IMR-90 (cell line): ENCODE data around the gene AMD1. TPM values are rescaled to one million over a fixed set of nuclear protein-coding genes. Genes with fewer than 3 reads are reported as not detected.

Experiments
- ATAC-seq: fragments of 200-7000 bp; cut with Tn5 transposase; 2 replicates; pipeline ENCODE4 v1.9.1; 2020; ENCODE audit warnings: low read depth, mild to moderate bottlenecking, moderate library complexity
- BruUV-seq: library from RNA; stranded (reverse); fragments of 400-500 nt; replicated peaks from 2 replicates; lab custom pipeline; 2021; lab: Mats Ljungman, UMichigan
- CTCF ChIA-PET: fragments of 300-600 bp; formaldehyde crosslinking; extraction: SDS; loops from one replicate; lab custom pipeline; 2021; ENCODE audit warnings: antibody characterized with exemption; lab: Yijun Ruan, JAX
- POLR2A ChIA-PET: fragments of 300-600 bp; sonication (Branson Sonifier 250); formaldehyde crosslinking; loops from one replicate; lab custom pipeline; 2022; ENCODE audit warnings: antibody characterized with exemption; ENCODE audit not compliant: unreplicated experiment; lab: Charles Lee
- DNase-seq: peaks from one replicate; pipeline ENCODE4 v3.0.0; 2013
- H2AFZ ChIP-seq: replicated peaks from 2 replicates; pipeline ENCODE3; 2013; ENCODE audit warnings: low read length, mild to moderate bottlenecking; ENCODE audit not compliant: poor library complexity
- H2AK5ac ChIP-seq: 2 replicates; pipeline ENCODE4 v1.6.1; 2013; ENCODE audit warnings: low read depth, low read length, inconsistent platforms
- H2AK9ac ChIP-seq: replicated peaks from 2 replicates; pipeline ENCODE3; 2013; ENCODE audit warnings: mild to moderate bottlenecking, low read depth, low read length, moderate library complexity; ENCODE audit not compliant: poor library complexity
- H2BK120ac ChIP-seq: 2 replicates; pipeline ENCODE4 v1.6.1; 2013; ENCODE audit warnings: low read depth, low read length, inconsistent platforms
- H2BK15ac ChIP-seq: 3 replicates; pipeline ENCODE4 v1.6.1; 2013; ENCODE audit warnings: low read depth, low read length, inconsistent platforms
- H2BK20ac ChIP-seq: 2 replicates; pipeline ENCODE4 v1.6.1; 2013; ENCODE audit warnings: low read depth, mild to moderate bottlenecking, inconsistent platforms, low read length, moderate library complexity
- H2BK5ac ChIP-seq: 2 replicates; pipeline ENCODE4 v1.6.1; 2013; ENCODE audit warnings: mild to moderate bottlenecking, low read depth, low read length, inconsistent platforms; ENCODE audit not compliant: poor library complexity, severe bottlenecking
- H3K14ac ChIP-seq: replicated peaks from 2 replicates; pipeline ENCODE4 v1.6.1; 2013; ENCODE audit warnings: low read depth, low read length, inconsistent platforms
- H3K18ac ChIP-seq: 2 replicates; pipeline ENCODE4 v1.6.1; 2013; ENCODE audit warnings: low read depth, low read length, control low read depth
- H3K23ac ChIP-seq: 2 replicates; pipeline ENCODE4 v1.6.1; 2013; ENCODE audit warnings: low read depth, low read length, inconsistent platforms
- H3K27ac ChIP-seq: 2 replicates; pipeline ENCODE4 v1.5.1; 2013; ENCODE audit warnings: mild to moderate bottlenecking, control low read depth, low read length; ENCODE audit not compliant: insufficient read depth
- H3K27me3 ChIP-seq: 2 replicates; pipeline ENCODE4 v1.6.1; 2013; ENCODE audit warnings: low read length; ENCODE audit not compliant: control insufficient read depth, insufficient read depth
- H3K36me3 ChIP-seq: 2 replicates; pipeline ENCODE4 v1.6.1; 2013; ENCODE audit warnings: low read length, mixed read lengths; ENCODE audit not compliant: control insufficient read depth, insufficient read depth
- H3K4ac ChIP-seq: 2 replicates; pipeline ENCODE4 v1.6.1; 2013; ENCODE audit warnings: low read depth, low read length, inconsistent platforms
- H3K4me1 ChIP-seq: 2 replicates; pipeline ENCODE4 v1.6.1; 2013; ENCODE audit warnings: low read length, mixed read lengths; ENCODE audit not compliant: control insufficient read depth, insufficient read depth
- H3K4me2 ChIP-seq: 2 replicates; pipeline ENCODE4 v1.6.1; 2013; ENCODE audit warnings: low read depth, mild to moderate bottlenecking, control low read depth, low read length, moderate library complexity
- H3K4me3 ChIP-seq: 2 replicates; pipeline ENCODE4 v1.5.1; 2013; ENCODE audit warnings: low read depth, mild to moderate bottlenecking, control low read depth, low read length, moderate library complexity; ENCODE audit not compliant: insufficient read depth
- H3K56ac ChIP-seq: 2 replicates; pipeline ENCODE4 v1.6.1; 2013; ENCODE audit warnings: low read length, inconsistent platforms; ENCODE audit not compliant: insufficient read depth; ENCODE audit errors: extremely low read depth
- H3K79me1 ChIP-seq, 2 experiments: 2 replicates each; pipeline ENCODE4 v1.6.1; 2013; ENCODE audit warnings: low read length in 2 of 2, inconsistent platforms in 1 of 2, low read depth in 1 of 2
- H3K9ac ChIP-seq: 2 replicates; pipeline ENCODE4 v1.6.1; 2013; ENCODE audit warnings: low read depth, low read length, control low read depth
- H3K9me1 ChIP-seq: 2 replicates; pipeline ENCODE4 v1.6.1; 2013; ENCODE audit warnings: low read length, inconsistent platforms; ENCODE audit not compliant: insufficient read depth
- H3K9me3 ChIP-seq: 2 replicates; pipeline ENCODE4 v1.6.1; 2013; ENCODE audit warnings: low read length; ENCODE audit not compliant: control insufficient read depth, insufficient read depth
- H4K20me1 ChIP-seq: 2 replicates; pipeline ENCODE4 v1.6.1; 2013; ENCODE audit warnings: low read length, inconsistent platforms; ENCODE audit not compliant: insufficient read depth
- H4K5ac ChIP-seq: 2 replicates; pipeline ENCODE4 v1.6.1; 2013; ENCODE audit warnings: mild to moderate bottlenecking, low read depth, low read length, control low read depth
- H4K8ac ChIP-seq, 2 experiments: 2 replicates each; pipeline ENCODE4 v1.6.1; 2013; ENCODE audit warnings: low read depth in 2 of 2, low read length in 2 of 2, control low read depth in 1 of 2, inconsistent platforms in 1 of 2
- H4K91ac ChIP-seq: 2 replicates; pipeline ENCODE4 v1.6.1; 2013; ENCODE audit warnings: low read depth, low read length, inconsistent platforms; ENCODE audit not compliant: insufficient read depth
- BHLHE40 ChIP-seq: fragments of 150-350 bp; IDR thresholded peaks from 2 replicates; pipeline ENCODE4 v1.6.1; 2016; ENCODE audit warnings: mild to moderate bottlenecking, low read depth, low read length
- CHD1 ChIP-seq: IDR thresholded peaks from 2 replicates; pipeline ENCODE4 v1.6.1; 2012; ENCODE audit warnings: low read depth, low read length, improper control_type of control experiment
- MAFK ChIP-seq: IDR thresholded peaks from 2 replicates; pipeline ENCODE4 v1.6.1; 2012; ENCODE audit warnings: low read depth, low read length, improper control_type of control experiment
- MAZ ChIP-seq: IDR thresholded peaks from 2 replicates; pipeline ENCODE4 v1.6.1; 2012; ENCODE audit warnings: low read depth, mild to moderate bottlenecking, low read length, improper control_type of control experiment, moderate library complexity, borderline replicate concordance
- MXI1 ChIP-seq: IDR thresholded peaks from 2 replicates; pipeline ENCODE4 v1.6.1; 2012; ENCODE audit warnings: low read depth, mild to moderate bottlenecking, low read length, moderate library complexity, borderline replicate concordance
- NFE2L2 ChIP-seq: fragments of 150-350 bp; IDR thresholded peaks from 2 replicates; pipeline ENCODE4 v1.6.1; 2016; ENCODE audit warnings: low read depth, mild to moderate bottlenecking, low read length
- POLR2A ChIP-seq: IDR thresholded peaks from 2 replicates; pipeline ENCODE4 v1.6.1; 2012; ENCODE audit warnings: mild to moderate bottlenecking, low read depth, low read length
- RAD21 ChIP-seq: IDR thresholded peaks from 2 replicates; pipeline ENCODE4 v1.6.1; 2012; ENCODE audit warnings: low read length, improper control_type of control experiment
- RCOR1 ChIP-seq: IDR thresholded peaks from 2 replicates; pipeline ENCODE4 v1.6.1; 2012; ENCODE audit warnings: mild to moderate bottlenecking, low read length, improper control_type of control experiment; ENCODE audit not compliant: insufficient replicate concordance
- RFX5 ChIP-seq: IDR thresholded peaks from 2 replicates; pipeline ENCODE4 v1.8.0; 2012; ENCODE audit warnings: low read depth, mild to moderate bottlenecking, low read length, moderate library complexity
- WGBS, 2 experiments: methylation state at CpG; one replicate each; pipeline versions ENCODE4 v1.1.5 to v1.1.7; 2013; ENCODE audit warnings: missing lambda C conversion rate in 2 of 2; ENCODE audit not compliant: insufficient read length in 1 of 2; ENCODE audit errors: extremely low coverage in 2 of 2; 5-methylcytosine and 5-hydroxymethylcytosine counted together
- dilution Hi-C: fragments of 300-500 bp; cut with HindIII; formaldehyde crosslinking; loops from one replicate; pipeline ENCODE4 v1.14.3; 2018; ENCODE audit warnings: low sequenced_read_pairs; ENCODE audit not compliant: unreplicated experiment
- in situ Hi-C: fragments of 300-500 bp; cut with MboI; formaldehyde crosslinking; loops from 3 replicates; pipeline ENCODE4 v1.14.3; 2019; ENCODE audit warnings: low sequenced_read_pairs, inconsistent platforms, mixed read lengths
- intact Hi-C: fragments of 100-400 bp; cut with micrococcal nuclease; formaldehyde crosslinking; loops from 2 replicates; pipeline ENCODE4 v1.10.0; 2022
- polyA plus RNA-seq, 3 experiments: library from polyadenylated mRNA; depleted of rRNA; stranded (reverse); fragments of >200 nt; gene quantifications; 2 replicates each; pipeline ENCODE4 v1.2.3, GENCODE V29; 2012; ENCODE audit warnings: low replicate concordance in 1 of 3
- total RNA-seq: library from RNA; depleted of rRNA; stranded (reverse); fragments of >200 nt; gene quantifications from 2 replicates; pipeline ENCODE4 v1.2.3, GENCODE V29; 2012
- TF ChIP-seq, protein P1 (sequence below): fragments of 150-350 bp; IDR thresholded peaks from 2 replicates; pipeline ENCODE4 v1.6.1; 2017; ENCODE audit warnings: mild to moderate bottlenecking, antibody characterized with exemption, low read length, low read depth
- TF ChIP-seq, protein P2 (sequence below): fragments of 150-350 bp; IDR thresholded peaks from 2 replicates; pipeline ENCODE4 v1.6.1; 2016; ENCODE audit warnings: low read depth, mild to moderate bottlenecking, low read length, moderate library complexity, borderline replicate concordance

The AMD1 gene
- total and polyA plus RNA-seq, 2 of the 4 experiments (the other 2 are of a cell fraction) = 32.2 to 65.8 TPM

DNA sequence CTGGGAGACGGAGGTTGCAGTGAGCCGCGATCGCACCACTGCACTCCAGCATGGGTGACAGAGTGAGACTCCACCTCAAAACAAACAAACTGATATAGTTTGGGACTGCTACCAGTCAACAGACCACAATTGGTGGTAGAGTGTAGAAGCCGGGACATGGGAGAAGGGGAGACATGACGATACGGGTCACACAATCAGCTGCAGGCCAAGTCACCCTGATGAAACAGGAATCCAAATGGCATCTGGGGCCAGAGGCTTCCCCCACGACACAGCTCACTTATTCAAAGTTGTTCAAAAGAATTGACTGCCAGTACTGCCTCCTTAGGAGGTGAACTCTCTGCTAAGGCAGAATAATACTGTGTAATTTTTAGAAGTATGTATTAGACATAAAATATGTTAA, 27.5 kb downstream of the AMD1 start:
- no peak overlapping the region for H2BK5ac ChIP-seq
- H3K14ac ChIP-seq = no peak overlapping the region
- H2BK15ac ChIP-seq = no peak overlapping the region
- no TSS peak for BruUV-seq
- ATAC-seq (no peak), DNase-seq (no peak)
- WGBS, 2 experiments = no CpG with 5 or more reads among the region's 8 CpGs
- in situ Hi-C loops (no loop called here), dilution Hi-C loops (no loop called here), intact Hi-C loops (no loop called here)
- H3K36me3 ChIP-seq = peaks cover 7% of the 10 kb centered on the region
- H3K4me1 ChIP-seq = no peaks in the 10 kb centered on the region
- TF ChIP-seq MAFK (no peak), NFE2L2 (no peak), RAD21 (no peak), MXI1 (no peak), RCOR1 (no peak), CHD1 (no peak), RFX5 (no peak), BHLHE40 (no peak), POLR2A (no peak), MAZ (no peak)
- TF ChIP-seq, protein P1, sequence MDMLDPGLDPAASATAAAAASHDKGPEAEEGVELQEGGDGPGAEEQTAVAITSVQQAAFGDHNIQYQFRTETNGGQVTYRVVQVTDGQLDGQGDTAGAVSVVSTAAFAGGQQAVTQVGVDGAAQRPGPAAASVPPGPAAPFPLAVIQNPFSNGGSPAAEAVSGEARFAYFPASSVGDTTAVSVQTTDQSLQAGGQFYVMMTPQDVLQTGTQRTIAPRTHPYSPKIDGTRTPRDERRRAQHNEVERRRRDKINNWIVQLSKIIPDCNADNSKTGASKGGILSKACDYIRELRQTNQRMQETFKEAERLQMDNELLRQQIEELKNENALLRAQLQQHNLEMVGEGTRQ = no peak
- TF ChIP-seq, protein P2, sequence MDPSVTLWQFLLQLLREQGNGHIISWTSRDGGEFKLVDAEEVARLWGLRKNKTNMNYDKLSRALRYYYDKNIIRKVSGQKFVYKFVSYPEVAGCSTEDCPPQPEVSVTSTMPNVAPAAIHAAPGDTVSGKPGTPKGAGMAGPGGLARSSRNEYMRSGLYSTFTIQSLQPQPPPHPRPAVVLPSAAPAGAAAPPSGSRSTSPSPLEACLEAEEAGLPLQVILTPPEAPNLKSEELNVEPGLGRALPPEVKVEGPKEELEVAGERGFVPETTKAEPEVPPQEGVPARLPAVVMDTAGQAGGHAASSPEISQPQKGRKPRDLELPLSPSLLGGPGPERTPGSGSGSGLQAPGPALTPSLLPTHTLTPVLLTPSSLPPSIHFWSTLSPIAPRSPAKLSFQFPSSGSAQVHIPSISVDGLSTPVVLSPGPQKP = no peak
- H3K9ac ChIP-seq = no peak overlapping the region
- no peak overlapping the region for H3K4me2 ChIP-seq
- H2BK120ac ChIP-seq = no peak overlapping the region
- no peak overlapping the region for H2BK20ac ChIP-seq
- no peak overlapping the region for H4K91ac ChIP-seq
- no peak overlapping the region for H3K23ac ChIP-seq
- no peaks in the 10 kb centered on the region for H4K20me1 ChIP-seq
- no peak overlapping the region for H3K4me3 ChIP-seq
- no peak overlapping the region for H4K5ac ChIP-seq
- no peak overlapping the region for H4K8ac ChIP-seq
- H3K27ac ChIP-seq = no peak overlapping the region
- CTCF ChIA-PET = no interaction called here
- H2AK5ac ChIP-seq = no peak overlapping the region
- peaks cover 5 to 8% of the 10 kb centered on the region in 2 experiments; a peak in 2 of 4 replicates for H3K79me1 ChIP-seq
- H3K56ac ChIP-seq = no peak overlapping the region
- H2AFZ ChIP-seq = no peak overlapping the region
- no peak overlapping the region for H3K4ac ChIP-seq
- H2AK9ac ChIP-seq = no peak overlapping the region
- POLR2A ChIA-PET = no interaction called here
- H3K18ac ChIP-seq = no peak overlapping the region
- no peaks in the 10 kb centered on the region for H3K27me3 ChIP-seq
- H3K9me3 ChIP-seq = peaks cover 10% of the 10 kb centered on the region
- H3K9me1 ChIP-seq = peaks cover 5% of the 10 kb centered on the region
